HAP-1 (cell line): Measurements from ENCODE around the gene GAPDH.

Source experiments
- DNase-seq, 2 experiments: peaks; one replicate each; pipeline ENCODE4 v3.0.0-alpha.2; 2016 to 2020; ENCODE audit warnings: low spot score in 2 of 2
- H3K27me3 ChIP-seq: fragments of 250-450 bp; sonication (Bioruptor Pico); 2 replicates; pipeline ENCODE4 v1.5.1; 2020; ENCODE audit warnings: low read depth, mild to moderate bottlenecking, moderate library complexity
- H3K36me3 ChIP-seq: fragments of 250-450 bp; sonication (Bioruptor Pico); replicated peaks from 2 replicates; pipeline ENCODE4 v1.5.1; 2020; ENCODE audit warnings: mild to moderate bottlenecking
- H3K4me1 ChIP-seq: fragments of 250-450 bp; sonication (Bioruptor Pico); 2 replicates; pipeline ENCODE4 v1.5.1; 2020; ENCODE audit warnings: mild to moderate bottlenecking
- H3K4me3 ChIP-seq: fragments of 250-450 bp; sonication (Bioruptor Pico); 2 replicates; pipeline ENCODE4 v1.5.1; 2020; ENCODE audit warnings: mild to moderate bottlenecking, moderate library complexity
- H3K9me3 ChIP-seq: fragments of 250-450 bp; sonication (Bioruptor Pico); 2 replicates; pipeline ENCODE4 v1.5.1; 2020; ENCODE audit warnings: mild to moderate bottlenecking, moderate library complexity
- in situ Hi-C: fragments of 300-500 bp; cut with MboI; formaldehyde crosslinking; loops from 3 replicates; pipeline ENCODE4 v1.14.3; 2020; ENCODE audit warnings: low sequenced_read_pairs, inconsistent platforms, mixed read lengths

The GAPDH gene

GRCh38 chr12:6546016-6546415 lies 11.7 kb downstream of the GAPDH start:
- Histone ChIP-seq H3K36me3 (peaks cover 69% of the 10 kb centered on the region), H3K4me3 (no peak overlapping the region), H3K9me3 (no peaks in the 10 kb centered on the region), H3K4me1 (no peaks in the 10 kb centered on the region), H3K27me3 (no peaks in the 10 kb centered on the region)
- in situ Hi-C loops: no loop called here
- DNase-seq: no peak

- Histone ChIP-seq H3K4me1 (no peaks in the 10 kb centered on the region), H3K9me3 (no peaks in the 10 kb centered on the region), H3K27me3 (no peaks in the 10 kb centered on the region), H3K4me3 (no peak overlapping the region), H3K36me3 (peaks cover 75% of the 10 kb centered on the region)
- DNase-seq: no peak
- in situ Hi-C loops: no loop called here
Observed at GRCh38 chr12:6547566-6547965, 13.2 kb downstream of the GAPDH start.

- DNase-seq: no peak
- in situ Hi-C loops: no loop called here
- Histone ChIP-seq H3K36me3 (peaks cover 74% of the 10 kb centered on the region), H3K9me3 (no peaks in the 10 kb centered on the region), H3K27me3 (no peaks in the 10 kb centered on the region), H3K4me1 (no peaks in the 10 kb centered on the region), H3K4me3 (no peak overlapping the region)
Observed at GRCh38 chr12:6547987-6548386, 13.7 kb downstream of the GAPDH start.

GRCh38 chr12:6548556-6548955 lies 14.2 kb downstream of the GAPDH start:
- no peaks in the 10 kb centered on the region for H3K27me3 ChIP-seq
- H3K4me3 ChIP-seq: no peak overlapping the region
- no peaks in the 10 kb centered on the region for H3K9me3 ChIP-seq
- in situ Hi-C loops: no loop called here
- no peak for DNase-seq
- peaks cover 75% of the 10 kb centered on the region for H3K36me3 ChIP-seq
- peaks cover 3% of the 10 kb centered on the region for H3K4me1 ChIP-seq

- H3K4me3 ChIP-seq: no peak overlapping the region
- H3K4me1 ChIP-seq: peaks cover 6% of the 10 kb centered on the region
- no peaks in the 10 kb centered on the region for H3K9me3 ChIP-seq
- in situ Hi-C loops: no loop called here
- H3K36me3 ChIP-seq: peaks cover 75% of the 10 kb centered on the region
- H3K27me3 ChIP-seq: no peaks in the 10 kb centered on the region
- DNase-seq: no peak
Observed at GRCh38 chr12:6548966-6549683, 14.8 kb downstream of the GAPDH start.

- Histone ChIP-seq H3K9me3 (no peaks in the 10 kb centered on the region), H3K4me3 (no peak overlapping the region), H3K27me3 (no peaks in the 10 kb centered on the region), H3K36me3 (peaks cover 69% of the 10 kb centered on the region), H3K4me1 (peaks cover 6% of the 10 kb centered on the region)
- no peak for DNase-seq
- in situ Hi-C loops: no loop called here
Observed at GRCh38 chr12:6549684-6550151, 15.4 kb downstream of the GAPDH start.

GRCh38 chr12:6550294-6551062 lies 16.2 kb downstream of the GAPDH start:
- Histone ChIP-seq H3K9me3 (no peaks in the 10 kb centered on the region), H3K27me3 (no peaks in the 10 kb centered on the region), H3K36me3 (peaks cover 68% of the 10 kb centered on the region), H3K4me3 (no peak overlapping the region), H3K4me1 (peaks cover 6% of the 10 kb centered on the region)
- in situ Hi-C loops: no loop called here
- DNase-seq: no peak

- Histone ChIP-seq H3K36me3 (peaks cover 63% of the 10 kb centered on the region), H3K4me3 (no peak overlapping the region), H3K9me3 (no peaks in the 10 kb centered on the region), H3K27me3 (no peaks in the 10 kb centered on the region), H3K4me1 (peaks cover 6% of the 10 kb centered on the region)
- DNase-seq: no peak
- in situ Hi-C loops: no loop called here
Observed at GRCh38 chr12:6551063-6551461, 16.7 kb downstream of the GAPDH start.

- Histone ChIP-seq H3K36me3 (peaks cover 61% of the 10 kb centered on the region), H3K27me3 (no peaks in the 10 kb centered on the region), H3K9me3 (no peaks in the 10 kb centered on the region), H3K4me3 (no peak overlapping the region), H3K4me1 (peaks cover 10% of the 10 kb centered on the region)
- in situ Hi-C loops: no loop called here
- no peak for DNase-seq
Observed at GRCh38 chr12:6551496-6552139, 17.3 kb downstream of the GAPDH start.

- H3K4me1 ChIP-seq: peaks cover 10% of the 10 kb centered on the region
- in situ Hi-C loops: no loop called here
- no peak for DNase-seq
- no peaks in the 10 kb centered on the region for H3K9me3 ChIP-seq
- peaks cover 61% of the 10 kb centered on the region for H3K36me3 ChIP-seq
- H3K27me3 ChIP-seq: no peaks in the 10 kb centered on the region
- H3K4me3 ChIP-seq: no peak overlapping the region
Observed at GRCh38 chr12:6552140-6552551, 17.8 kb downstream of the GAPDH start.

- Histone ChIP-seq H3K4me3 (peak overlapping the region; percentile 70), H3K9me3 (no peaks in the 10 kb centered on the region), H3K27me3 (no peaks in the 10 kb centered on the region), H3K4me1 (peaks cover 10% of the 10 kb centered on the region), H3K36me3 (peaks cover 57% of the 10 kb centered on the region)
- in situ Hi-C loops: no loop called here
- no peak for DNase-seq
Observed at GRCh38 chr12:6553051-6553868, 18.9 kb downstream of the GAPDH start.

GRCh38 chr12:6554168-6555017 lies 20.1 kb downstream of the GAPDH start:
- H3K4me3 ChIP-seq: peak overlapping the region; percentile 70

More at GRCh38 chr12:6554168-6555017, 20.1 kb downstream of the GAPDH start:
- in situ Hi-C loops: no loop called here
- no peaks in the 10 kb centered on the region for H3K27me3 ChIP-seq
- H3K36me3 ChIP-seq: peaks cover 54% of the 10 kb centered on the region
- peaks cover 10% of the 10 kb centered on the region for H3K4me1 ChIP-seq
- no peaks in the 10 kb centered on the region for H3K9me3 ChIP-seq
- DNase-seq: peak; percentile 93 to 95
